GM12878 (cell line): ENCODE results near the gene CRYGS. TPM values are rescaled to one million over a fixed set of nuclear protein-coding genes. Genes with fewer than 3 reads are reported as not detected.

Experiments
- ATAC-seq: fragments of 200-7000 bp; cut with Tn5 transposase; 3 replicates; pipeline ENCODE4 v1.9.1; 2020; ENCODE audit warnings: mild to moderate bottlenecking, moderate library complexity
- BruUV-seq: library from RNA; stranded (reverse); fragments of 400-500 nt; replicated peaks from 2 replicates; lab custom pipeline; 2021; lab: Mats Ljungman, UMichigan
- CTCF ChIA-PET: fragments of 300-600 bp; sonication (Branson Sonifier 250); formaldehyde crosslinking; extraction: SDS; loops from one replicate; lab custom pipeline; 2021; ENCODE audit warnings: inconsistent platforms; lab: Yijun Ruan, JAX
- POLR2A ChIA-PET: fragments of 350-600 bp; formaldehyde crosslinking; extraction: SDS; loops from one replicate; lab custom pipeline; 2021; ENCODE audit warnings: inconsistent platforms; lab: Charles Lee
- RAD21 ChIA-PET: fragments of 300-600 bp; sonication (Branson Sonifier 250); formaldehyde crosslinking; loops from one replicate; lab custom pipeline; 2023; ENCODE audit warnings: antibody characterized with exemption; ENCODE audit not compliant: unreplicated experiment; lab: Charles Lee
- SMC1A ChIA-PET: fragments of 300-600 bp; sonication (Branson Sonifier 250); formaldehyde crosslinking; loops from one replicate; lab custom pipeline; 2023; ENCODE audit not compliant: unreplicated experiment, uncharacterized antibody; lab: Charles Lee
- DNase-seq: peaks from one replicate; pipeline ENCODE4 v3.0.0-alpha.2; 2011; ENCODE audit warnings: low read depth, low spot score
- FAIRE-seq: peaks from 3 replicates; lab custom pipeline; 2011; peaks lifted over from hg19 to GRCh38; lab: Jason Lieb, UNC
- H2AFZ ChIP-seq: 2 replicates; pipeline ENCODE4 v1.6.0; 2011; ENCODE audit warnings: low read depth, low read length, control low read depth; ENCODE audit not compliant: control insufficient read depth
- H3K27ac ChIP-seq: 2 replicates; pipeline ENCODE4 v1.5.1; 2011; ENCODE audit warnings: control low read depth; ENCODE audit not compliant: control insufficient read depth, insufficient read depth
- H3K27me3 ChIP-seq, 2 experiments: replicated peaks in 1 of 2; 2 replicates each; pipeline versions ENCODE4 v1.6.0 to v1.6.1; 2011; ENCODE audit warnings: low read length in 1 of 2; ENCODE audit not compliant: control insufficient read depth in 2 of 2, insufficient read depth in 2 of 2
- H3K36me3 ChIP-seq, 2 experiments: 2 replicates each; pipeline ENCODE4 v1.5.1; 2011; ENCODE audit warnings: low read length in 1 of 2; ENCODE audit not compliant: control insufficient read depth in 2 of 2, insufficient read depth in 2 of 2
- H3K4me1 ChIP-seq: 2 replicates; pipeline ENCODE4 v1.6.1; 2011; ENCODE audit warnings: mild to moderate bottlenecking, low read length, moderate library complexity, mixed read lengths; ENCODE audit not compliant: control insufficient read depth, insufficient read depth
- H3K4me2 ChIP-seq: 2 replicates; pipeline ENCODE4 v1.6.0; 2011; ENCODE audit warnings: control low read depth; ENCODE audit not compliant: control insufficient read depth, insufficient read depth
- H3K4me3 ChIP-seq: fragments of 200-600 bp; sonication (generic); 2 replicates; pipeline ENCODE4 v1.5.1; 2016
- H3K79me2 ChIP-seq: 2 replicates; pipeline ENCODE4 v1.6.0; 2011; ENCODE audit warnings: low read length; ENCODE audit not compliant: control insufficient read depth, insufficient read depth
- H3K9ac ChIP-seq: 2 replicates; pipeline ENCODE4 v1.8.0; 2011; ENCODE audit warnings: low read length, control low read depth, mixed read lengths; ENCODE audit not compliant: control insufficient read depth, insufficient read depth
- H3K9me3 ChIP-seq: replicated peaks from 3 replicates; pipeline ENCODE4 v1.5.1; 2011; ENCODE audit warnings: mild to moderate bottlenecking, low read length; ENCODE audit not compliant: control insufficient read depth, insufficient read depth
- H4K20me1 ChIP-seq: 2 replicates; pipeline ENCODE4 v1.6.0; 2011; ENCODE audit not compliant: control insufficient read depth, insufficient read depth
- EED ChIP-seq: sonication (generic); IDR thresholded peaks from 2 replicates; pipeline ENCODE4 v1.6.1; 2016; ENCODE audit warnings: antibody characterized with exemption, low read depth
- HDGF ChIP-seq: fragments of 450-650 bp; IDR thresholded peaks from 2 replicates; pipeline ENCODE4 v1.6.1; 2016; ENCODE audit warnings: antibody characterized with exemption
- IRF4 ChIP-seq: IDR thresholded peaks from 2 replicates; pipeline ENCODE4 v1.6.1; 2011; ENCODE audit warnings: low read depth, low read length
- JUND ChIP-seq: IDR thresholded peaks from 2 replicates; pipeline ENCODE4 v1.6.1; 2012; ENCODE audit warnings: low read depth, mild to moderate bottlenecking, low read length, improper control_type of control experiment, moderate library complexity
- KLF5 ChIP-seq: fragments of 450-650 bp; IDR thresholded peaks from 2 replicates; pipeline ENCODE4 v1.6.1; 2014; ENCODE audit warnings: mild to moderate bottlenecking; ENCODE audit not compliant: partially characterized antibody
- NFIC ChIP-seq: IDR thresholded peaks from 2 replicates; pipeline ENCODE4 v1.6.1; 2012; ENCODE audit warnings: low read depth, mild to moderate bottlenecking, inconsistent platforms, low read length, moderate library complexity
- RAD21 ChIP-seq: IDR thresholded peaks from 2 replicates; pipeline ENCODE4 v1.6.1; 2011; ENCODE audit warnings: mild to moderate bottlenecking, low read depth, low read length, moderate library complexity; ENCODE audit not compliant: insufficient read depth
- REST ChIP-seq: IDR thresholded peaks from 2 replicates; pipeline ENCODE4 v1.6.1; 2012; ENCODE audit warnings: mild to moderate bottlenecking, low read depth, low read length
- SP1 ChIP-seq: IDR thresholded peaks from one replicate; pipeline ENCODE4 v1.6.1; 2011; ENCODE audit warnings: low read depth, low read length
- YY1 ChIP-seq: IDR thresholded peaks from 2 replicates; pipeline ENCODE4 v1.6.1; 2011; ENCODE audit warnings: low read depth, mild to moderate bottlenecking, low read length
- ZBED1 ChIP-seq: IDR thresholded peaks from 2 replicates; pipeline ENCODE4 v1.6.1; 2016; ENCODE audit warnings: borderline replicate concordance
- WGBS: methylation state at CpG from one replicate; pipeline ENCODE4 v1.1.6; 2016; ENCODE audit warnings: low lambda C conversion rate; ENCODE audit not compliant: insufficient replicate concordance, insufficient coverage; ENCODE audit errors: missing lambda C conversion rate; 5-methylcytosine and 5-hydroxymethylcytosine counted together
- in situ Hi-C: fragments of 300-500 bp; cut with MboI; formaldehyde crosslinking; loops from 9 replicates; pipeline ENCODE4 v1.14.3; 2018; ENCODE audit warnings: mixed read lengths
- intact Hi-C: fragments of 100-400 bp; cut with micrococcal nuclease; formaldehyde crosslinking; loops from one replicate; pipeline ENCODE4 v1.14.2; 2022; ENCODE audit not compliant: unreplicated experiment
- polyA plus RNA-seq, 11 experiments: library from polyadenylated mRNA; depleted of rRNA in 4 of 11; unstranded in 6 of 11; stranded (reverse) in 5 of 11; fragments of >200 nt; fragmentation: Nextera tagmentation in 4 of 11; fragmentation: Illumina TruSeq in 1 of 11; extraction: Ambion mirVana in 4 of 11; extraction: Trizol in 1 of 11; gene quantifications; 1 replicate in 1 of 11; 2 replicates in 10 of 11; pipeline versions ENCODE4 v1.2.1 to v1.2.3, GENCODE V29; 2011 to 2016; ENCODE audit warnings: inconsistent platforms in 2 of 11, missing spikeins in 2 of 11, low read depth in 1 of 11
- total RNA-seq, 4 experiments: library from RNA; depleted of rRNA in 3 of 4; stranded (reverse); fragments of >200 nt in 3 of 4; fragmentation: Illumina TruSeq in 1 of 4; extraction: Trizol in 1 of 4; gene quantifications; 2 replicates each; pipeline versions ENCODE4 v1.2.1 to v1.2.3, GENCODE V29; 2013 to 2021
- TF ChIP-seq, protein P1 (sequence below): fragments of 450-650 bp; IDR thresholded peaks from 2 replicates; pipeline ENCODE4 v1.6.1; 2017; ENCODE audit warnings: borderline replicate concordance
- TF ChIP-seq, protein P2 (sequence below), 3 experiments: IDR thresholded peaks in 2 of 3; conservative IDR thresholded peaks in 1 of 3; 2 replicates each; pipeline ENCODE4 v1.5.1; 2011; ENCODE audit warnings: low read depth in 3 of 3, low read length in 3 of 3, mild to moderate bottlenecking in 3 of 3, control low read depth in 2 of 3, moderate library complexity in 2 of 3, inconsistent platforms in 1 of 3, mixed read lengths in 1 of 3; ENCODE audit not compliant: control insufficient read depth in 2 of 3, insufficient read depth in 1 of 3; ENCODE audit errors: extremely low read depth in 1 of 3

The CRYGS gene
- total and polyA plus RNA-seq, 10 of the 15 experiments (the other 5 are each of a cell fraction or from before 2014, with no cell fraction given): 1.1 to 6.0 (median 2.5) TPM

- no peak overlapping the region for H3K27ac ChIP-seq
- SMC1A ChIA-PET: interaction anchor here (1.0 to 12.3 kb wide), 3 partner anchors 19 to 255 kb away, joined by 3 to 257 read pairs (median 3); no protein-coding TSS in a partner anchor
- RAD21 ChIA-PET: interaction anchor here (7.8 kb wide), 1 partner anchor 22 kb away, joined by 192 read pairs; no protein-coding TSS in a partner anchor
- DNase-seq: no peak
- no peak for FAIRE-seq
- no peak overlapping the region for H3K4me3 ChIP-seq
- H4K20me1 ChIP-seq: no peaks in the 10 kb centered on the region
- H2AFZ ChIP-seq: no peak overlapping the region
- peaks cover 59% of the 10 kb centered on the region for H3K4me1 ChIP-seq
- H3K4me2 ChIP-seq: no peak overlapping the region
- no peaks in the 10 kb centered on the region for H3K36me3 ChIP-seq
- 83% methylated on average over 3 of the region's 3 CpGs for WGBS
- in situ Hi-C loops: no loop called here
- no peak for ATAC-seq
- no peaks in the 10 kb centered on the region for H3K27me3 ChIP-seq
- H3K79me2 ChIP-seq: no peaks in the 10 kb centered on the region
- POLR2A ChIA-PET: interaction anchor here (1.2 to 1.8 kb wide), 2 partner anchors 11 to 24 kb away, joined by 4 to 5 read pairs; no protein-coding TSS in a partner anchor
- intact Hi-C loops: no loop called here
- H3K9me3 ChIP-seq: no peaks in the 10 kb centered on the region; the same call in 2 of the 3 replicates
- TF ChIP-seq KLF5 (no peak), ZBED1 (no peak), HDGF (peak; percentile 41; the same call in 1 of the 2 replicates), RAD21 (peak; percentile 36; the same call in 1 of the 2 replicates), IRF4 (peak; percentile 4; the same call in 1 of the 2 replicates), SP1 (no peak), YY1 (0 out of 2 replicates have a peak, but pooled peaks have one; percentile 19), REST (no peak), JUND (no peak), EED (peak; percentile 48; the same call in 1 of the 2 replicates), NFIC (peak; percentile 54; the same call in 1 of the 2 replicates)
- TF ChIP-seq, protein P1, sequence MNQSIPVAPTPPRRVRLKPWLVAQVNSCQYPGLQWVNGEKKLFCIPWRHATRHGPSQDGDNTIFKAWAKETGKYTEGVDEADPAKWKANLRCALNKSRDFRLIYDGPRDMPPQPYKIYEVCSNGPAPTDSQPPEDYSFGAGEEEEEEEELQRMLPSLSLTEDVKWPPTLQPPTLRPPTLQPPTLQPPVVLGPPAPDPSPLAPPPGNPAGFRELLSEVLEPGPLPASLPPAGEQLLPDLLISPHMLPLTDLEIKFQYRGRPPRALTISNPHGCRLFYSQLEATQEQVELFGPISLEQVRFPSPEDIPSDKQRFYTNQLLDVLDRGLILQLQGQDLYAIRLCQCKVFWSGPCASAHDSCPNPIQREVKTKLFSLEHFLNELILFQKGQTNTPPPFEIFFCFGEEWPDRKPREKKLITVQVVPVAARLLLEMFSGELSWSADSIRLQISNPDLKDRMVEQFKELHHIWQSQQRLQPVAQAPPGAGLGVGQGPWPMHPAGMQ: no peak
- TF ChIP-seq, protein P2, sequence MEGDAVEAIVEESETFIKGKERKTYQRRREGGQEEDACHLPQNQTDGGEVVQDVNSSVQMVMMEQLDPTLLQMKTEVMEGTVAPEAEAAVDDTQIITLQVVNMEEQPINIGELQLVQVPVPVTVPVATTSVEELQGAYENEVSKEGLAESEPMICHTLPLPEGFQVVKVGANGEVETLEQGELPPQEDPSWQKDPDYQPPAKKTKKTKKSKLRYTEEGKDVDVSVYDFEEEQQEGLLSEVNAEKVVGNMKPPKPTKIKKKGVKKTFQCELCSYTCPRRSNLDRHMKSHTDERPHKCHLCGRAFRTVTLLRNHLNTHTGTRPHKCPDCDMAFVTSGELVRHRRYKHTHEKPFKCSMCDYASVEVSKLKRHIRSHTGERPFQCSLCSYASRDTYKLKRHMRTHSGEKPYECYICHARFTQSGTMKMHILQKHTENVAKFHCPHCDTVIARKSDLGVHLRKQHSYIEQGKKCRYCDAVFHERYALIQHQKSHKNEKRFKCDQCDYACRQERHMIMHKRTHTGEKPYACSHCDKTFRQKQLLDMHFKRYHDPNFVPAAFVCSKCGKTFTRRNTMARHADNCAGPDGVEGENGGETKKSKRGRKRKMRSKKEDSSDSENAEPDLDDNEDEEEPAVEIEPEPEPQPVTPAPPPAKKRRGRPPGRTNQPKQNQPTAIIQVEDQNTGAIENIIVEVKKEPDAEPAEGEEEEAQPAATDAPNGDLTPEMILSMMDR (IDR thresholded peaks at IDR 0.05 in 2 of 3, conservative IDR thresholded peaks at IDR 0.05 in 1 of 3; ENCODE audit: control insufficient read depth in 2 of 3, extremely low read depth in 1 of 3, insufficient read depth in 1 of 3, low read depth in 3 of 3, low read length in 3 of 3): peak; percentile 15 to 54 (median 49); a peak in 4 of 6 replicates
- no peak overlapping the region for H3K9ac ChIP-seq
- no TSS peak for BruUV-seq
- CTCF ChIA-PET: interaction anchor here (1.1 to 1.5 kb wide), 2 partner anchors 10 to 256 kb away, joined by 3 read pairs; no protein-coding TSS in a partner anchor
Measured at GRCh38 chr3:186514296-186515002, 29.7 kb downstream of the CRYGS start.
